D341Med (cell line): ENCODE data around the gene ALK.

Experiments
- DNase-seq: peaks from one replicate; pipeline ENCODE4 v3.0.0; 2012; ENCODE audit warnings: low spot score

The ALK gene

GRCh38 chr2:29610569-29610968 is 310.8 kb downstream of the ALK start:
- no peak for DNase-seq

GRCh38 chr2:29607038-29607420 is 314.4 kb downstream of the ALK start:
- DNase-seq = no peak

DNA sequence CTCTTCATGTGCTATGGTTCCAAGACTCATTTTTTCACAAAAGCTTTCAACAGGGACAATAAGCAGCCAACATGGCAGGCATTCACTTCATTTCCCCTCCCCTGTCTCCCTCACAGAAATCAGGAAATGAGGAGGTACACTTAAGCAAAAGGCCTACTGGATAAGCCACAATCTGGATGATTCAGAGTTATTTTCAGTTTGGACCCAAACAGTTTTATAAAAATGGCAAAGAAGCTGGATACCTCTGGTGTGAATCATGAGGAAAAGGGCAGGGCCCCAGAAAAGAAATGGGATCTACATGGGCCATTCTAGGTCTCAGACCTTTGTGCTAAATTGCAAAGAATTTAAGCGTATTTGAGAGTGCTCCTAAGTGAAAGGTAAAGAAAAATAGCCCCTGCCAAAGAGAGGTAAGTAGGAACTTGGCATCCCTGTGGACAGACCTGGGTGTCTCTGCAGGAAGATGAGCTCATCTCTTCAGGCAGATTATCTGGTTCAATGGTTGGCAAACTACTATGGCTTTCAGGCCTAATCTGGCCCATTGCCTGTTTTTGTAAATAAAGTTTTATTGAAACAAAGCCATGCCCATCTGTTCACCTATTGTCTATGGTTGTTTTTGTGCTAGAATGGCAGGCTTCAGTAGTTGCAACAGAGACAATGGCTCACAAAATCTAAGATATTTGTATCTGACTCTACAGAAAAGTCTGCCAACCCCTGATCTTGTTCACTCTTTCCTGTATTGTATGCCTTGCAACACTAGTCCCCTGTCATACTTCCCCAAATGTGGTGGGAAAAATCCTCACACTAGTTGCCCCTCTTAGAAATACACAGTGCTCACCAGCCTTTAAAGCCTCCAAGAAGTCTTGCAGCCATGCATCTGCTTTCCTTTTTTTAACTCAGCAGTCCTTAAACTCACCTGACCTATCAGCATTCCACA is 315.0 kb downstream of the ALK start:
- no peak for DNase-seq

DNA sequence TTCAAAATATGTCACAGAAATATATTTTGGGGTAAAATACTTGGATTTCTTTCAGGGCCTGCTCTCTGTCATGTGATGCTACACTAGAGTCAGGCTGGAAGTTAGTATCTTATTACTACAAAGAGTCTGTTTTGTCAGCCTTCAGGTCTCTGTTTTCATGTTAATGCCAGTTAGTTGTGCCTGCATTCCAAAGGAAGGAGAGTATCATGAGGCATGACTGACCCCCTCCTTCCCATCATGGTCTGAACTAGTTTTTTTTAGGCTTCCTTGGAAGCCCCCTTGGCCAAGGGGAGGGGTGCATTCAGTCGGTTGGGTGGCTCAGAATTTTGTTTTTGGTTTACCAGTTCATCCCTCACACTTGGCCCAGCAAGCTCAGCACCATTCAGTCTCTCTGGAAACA is 318.0 kb downstream of the ALK start:
- no peak for DNase-seq

DNA sequence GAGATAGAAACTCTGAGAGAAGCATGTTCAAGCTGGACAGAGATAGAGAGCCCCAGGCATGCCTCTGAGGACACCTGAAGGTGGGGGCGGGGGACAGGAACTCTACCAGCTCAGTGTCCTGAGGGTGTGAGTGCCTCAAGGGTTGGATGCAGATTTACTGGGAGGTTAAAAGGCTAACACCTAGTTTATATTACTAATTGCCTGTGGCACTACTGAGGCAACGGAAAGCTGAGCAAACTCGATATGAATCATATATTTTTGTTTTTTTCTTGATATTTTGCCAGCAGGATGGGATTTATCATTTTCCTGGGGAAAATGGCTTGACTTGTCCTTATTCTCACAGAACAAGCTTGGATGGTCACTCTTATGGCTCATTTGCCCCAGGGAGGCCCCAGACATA is 319.5 kb downstream of the ALK start:
- DNase-seq = no peak

- DNase-seq = no peak
These were observed 320.1 kb downstream of the ALK start for GRCh38 chr2:29601321-29601720.

DNA sequence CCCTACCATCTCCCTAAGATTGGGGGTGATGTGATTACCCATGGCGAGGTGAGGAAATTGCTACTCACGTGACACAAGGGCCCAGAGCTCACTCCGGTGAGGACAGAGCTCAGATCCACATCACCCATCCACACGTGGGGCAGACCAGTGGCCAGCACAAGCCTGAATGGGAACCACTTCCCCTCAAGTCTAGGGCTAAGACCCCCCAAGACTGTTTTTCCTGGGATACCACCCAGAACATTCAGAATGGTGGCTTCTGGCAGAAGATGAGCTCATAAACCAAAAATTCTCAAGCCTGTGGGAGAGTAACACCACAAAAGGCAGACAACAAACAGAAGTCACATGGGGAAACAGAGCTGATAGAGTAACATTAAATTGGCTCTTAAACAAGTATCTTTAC is 321.4 kb downstream of the ALK start:
- no peak for DNase-seq

DNA sequence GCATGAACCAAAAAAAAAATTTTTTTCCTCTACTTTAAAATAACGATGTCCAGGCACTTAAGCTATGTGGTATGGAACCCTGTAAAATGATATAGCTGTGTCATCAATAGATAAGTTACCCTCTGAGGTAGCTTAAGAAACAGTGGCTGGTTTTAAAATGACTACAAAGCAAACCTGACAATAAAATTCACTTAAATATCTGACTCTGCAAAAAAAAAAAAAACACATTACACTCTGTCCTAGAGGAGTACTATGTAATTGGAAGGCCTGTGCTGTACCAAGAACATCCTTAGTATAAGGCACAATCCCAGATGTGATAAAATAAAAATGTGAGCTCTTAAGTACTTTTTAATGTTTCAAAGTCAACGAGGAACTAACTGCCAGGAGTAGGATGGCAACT is 322.4 kb downstream of the ALK start:
- DNase-seq = no peak

- no peak for DNase-seq
These were observed 324.4 kb downstream of the ALK start for GRCh38 chr2:29597035-29597434.

DNA sequence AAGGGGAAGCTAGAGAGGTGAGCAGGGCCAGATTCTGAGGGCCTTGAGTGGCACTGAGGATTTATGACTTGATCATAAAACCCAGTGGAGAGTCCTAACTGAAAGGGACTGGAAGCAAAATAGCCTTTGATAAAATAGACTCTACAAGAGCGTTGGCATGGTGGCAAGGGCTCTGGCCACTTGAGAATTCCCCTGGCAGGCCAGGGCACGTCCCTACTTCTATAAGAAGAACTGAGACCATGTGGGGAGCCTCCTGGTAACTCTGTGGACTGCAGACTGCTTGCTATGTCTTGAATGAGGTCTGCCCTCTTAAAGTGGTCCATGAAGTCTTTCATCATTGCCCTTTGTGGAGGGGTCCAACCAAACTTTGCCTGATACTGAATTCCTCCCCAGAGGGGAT is 324.8 kb downstream of the ALK start:
- no peak for DNase-seq

GRCh38 chr2:29591600-29591999 is 329.8 kb downstream of the ALK start:
- DNase-seq = no peak

DNA sequence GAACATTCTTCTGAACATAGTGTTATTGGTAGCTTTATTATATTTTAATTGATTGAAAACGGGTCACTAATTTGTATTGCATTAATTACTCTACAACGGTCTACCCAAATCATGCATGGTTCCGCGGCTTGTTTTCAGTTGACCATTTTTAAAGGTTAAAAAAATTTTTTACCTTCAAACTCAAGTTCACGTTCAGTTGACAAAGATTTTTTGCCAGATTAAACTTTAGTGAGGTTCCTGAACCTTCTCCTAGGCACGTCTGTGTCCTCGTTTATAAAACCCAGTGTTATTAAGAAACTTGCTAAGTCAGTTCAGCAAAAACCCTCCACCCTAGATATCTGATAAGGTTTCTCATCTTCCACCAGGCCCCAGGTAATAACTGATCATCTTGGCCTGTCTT is 331.2 kb downstream of the ALK start:
- no peak for DNase-seq

DNA sequence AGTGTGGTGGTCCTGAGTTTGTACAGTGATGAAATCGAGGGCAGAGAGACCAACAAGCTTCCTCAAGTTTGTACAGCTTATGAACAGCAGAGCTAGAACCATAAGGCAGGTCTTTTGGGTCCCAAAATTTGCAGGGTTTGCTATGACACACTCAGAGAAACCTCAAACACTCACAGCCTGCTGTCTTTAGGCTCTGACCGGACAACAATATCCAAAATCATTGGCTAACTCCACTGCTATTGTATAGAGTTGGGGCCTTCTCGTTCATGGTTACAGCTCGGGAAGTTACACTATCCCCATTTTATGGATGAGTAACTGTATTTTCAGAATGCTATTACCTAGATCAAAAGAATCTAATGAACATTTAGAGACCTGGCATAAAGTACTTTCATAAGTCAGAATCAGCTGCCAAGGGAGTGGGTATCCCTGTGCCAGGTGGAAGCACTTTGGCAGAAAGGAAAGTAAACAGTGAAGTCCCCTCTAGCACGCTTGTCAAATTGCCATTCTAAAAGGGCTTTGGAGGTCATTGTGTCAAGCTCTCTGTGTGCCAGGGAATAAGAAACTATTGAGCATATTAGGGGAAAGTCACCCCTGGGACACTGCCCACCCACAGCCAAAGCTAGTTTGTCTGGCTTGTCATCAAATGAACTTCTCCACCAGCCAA is 331.8 kb downstream of the ALK start:
- DNase-seq = no peak

DNA sequence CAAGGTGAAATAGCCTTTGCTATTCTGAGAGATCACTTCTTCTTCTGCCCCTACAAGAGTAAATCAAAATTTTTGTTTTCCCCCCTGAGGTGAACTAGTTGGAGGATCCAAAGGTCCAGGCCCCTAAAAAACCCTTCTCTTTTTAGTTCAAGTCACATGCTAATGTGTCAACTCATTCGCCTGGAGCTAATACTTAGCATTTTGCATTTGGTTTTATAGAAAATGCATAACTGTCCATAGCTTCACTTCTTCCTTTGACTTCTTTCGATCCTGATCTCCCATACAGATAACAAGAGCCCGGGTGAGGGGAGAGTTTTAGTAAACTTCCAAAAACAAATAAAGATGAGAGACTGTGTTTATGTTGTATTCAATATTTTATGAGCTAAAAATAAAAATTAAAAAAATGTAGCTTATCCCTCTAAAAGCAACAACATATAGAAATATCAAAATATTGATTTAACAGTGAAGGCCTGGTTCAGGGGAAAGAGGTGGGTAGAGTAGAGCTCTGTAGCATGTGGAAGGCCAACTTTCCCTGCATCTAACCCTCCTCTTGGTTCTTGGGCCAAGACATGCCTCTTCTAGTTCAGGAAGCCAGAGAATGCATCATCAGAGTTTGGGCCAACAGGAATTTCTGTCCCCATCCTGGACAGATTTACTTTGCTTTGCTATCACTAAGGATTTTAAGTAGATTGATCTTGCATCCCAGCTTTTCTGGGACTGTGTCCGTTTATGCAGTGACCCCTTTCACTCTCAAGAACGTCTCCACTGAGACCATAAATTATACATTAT is 333.8 kb downstream of the ALK start:
- DNase-seq = no peak

DNA sequence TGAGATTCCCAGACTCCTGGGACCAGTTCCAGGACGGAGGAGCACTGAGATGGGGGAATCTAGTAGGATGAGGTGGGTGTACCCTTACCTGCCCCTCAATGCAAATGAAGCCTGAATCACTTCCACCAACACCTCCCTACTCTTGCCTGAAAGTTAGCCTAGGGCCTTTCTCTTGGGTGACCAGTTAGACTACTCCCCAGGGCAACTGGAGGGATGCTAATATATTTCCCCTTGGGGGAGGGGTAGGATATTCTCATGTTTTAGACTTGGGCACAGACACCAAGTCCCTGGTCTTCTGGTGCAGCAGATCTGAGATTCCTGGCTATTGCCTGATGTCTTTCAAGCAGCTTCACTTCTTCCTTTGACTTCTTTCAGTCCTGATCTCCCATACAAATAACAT is 334.5 kb downstream of the ALK start:
- DNase-seq = no peak

- DNase-seq = no peak
These were observed 337.7 kb downstream of the ALK start for GRCh38 chr2:29583548-29584156.

GRCh38 chr2:29583104-29583503 is 338.3 kb downstream of the ALK start:
- DNase-seq = no peak

DNA sequence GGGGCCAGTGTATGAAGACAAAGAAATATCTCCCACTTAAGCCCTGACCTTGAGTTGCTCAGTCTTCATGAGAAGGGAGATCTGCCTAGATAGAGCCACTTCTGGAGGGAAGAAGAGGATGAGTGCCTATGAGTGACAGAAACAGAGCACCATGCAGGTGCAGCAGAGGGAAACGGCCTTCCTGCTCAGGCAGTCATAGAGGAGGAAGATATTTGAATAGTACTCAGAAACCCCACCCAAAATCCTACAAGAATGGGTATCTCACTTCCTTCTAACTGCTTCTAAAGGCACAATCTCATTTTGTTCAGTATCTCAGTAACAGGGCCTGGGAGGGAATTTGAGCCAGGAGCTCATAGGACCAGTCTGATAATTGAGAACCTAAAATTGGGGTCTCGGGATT is 339.3 kb downstream of the ALK start:
- no peak for DNase-seq

DNA sequence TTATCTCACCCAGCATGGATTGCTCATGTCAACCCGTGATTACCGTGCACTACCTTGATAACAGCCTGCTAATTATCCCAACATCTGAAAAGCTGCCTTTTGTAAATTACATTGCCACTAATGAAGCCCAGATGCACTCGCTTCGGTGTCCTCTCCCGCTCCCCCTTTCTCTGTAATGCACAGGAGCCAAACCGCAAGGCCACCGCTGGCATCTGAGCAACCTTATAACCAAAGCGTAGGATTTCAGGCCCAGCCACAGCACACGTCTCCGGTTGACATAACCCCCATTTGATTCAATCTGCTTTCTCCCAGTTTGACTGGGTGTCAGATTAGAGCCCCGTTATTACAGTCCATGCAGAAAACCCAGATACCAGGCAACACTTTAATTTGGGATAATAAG is 341.2 kb downstream of the ALK start:
- DNase-seq = no peak

DNA sequence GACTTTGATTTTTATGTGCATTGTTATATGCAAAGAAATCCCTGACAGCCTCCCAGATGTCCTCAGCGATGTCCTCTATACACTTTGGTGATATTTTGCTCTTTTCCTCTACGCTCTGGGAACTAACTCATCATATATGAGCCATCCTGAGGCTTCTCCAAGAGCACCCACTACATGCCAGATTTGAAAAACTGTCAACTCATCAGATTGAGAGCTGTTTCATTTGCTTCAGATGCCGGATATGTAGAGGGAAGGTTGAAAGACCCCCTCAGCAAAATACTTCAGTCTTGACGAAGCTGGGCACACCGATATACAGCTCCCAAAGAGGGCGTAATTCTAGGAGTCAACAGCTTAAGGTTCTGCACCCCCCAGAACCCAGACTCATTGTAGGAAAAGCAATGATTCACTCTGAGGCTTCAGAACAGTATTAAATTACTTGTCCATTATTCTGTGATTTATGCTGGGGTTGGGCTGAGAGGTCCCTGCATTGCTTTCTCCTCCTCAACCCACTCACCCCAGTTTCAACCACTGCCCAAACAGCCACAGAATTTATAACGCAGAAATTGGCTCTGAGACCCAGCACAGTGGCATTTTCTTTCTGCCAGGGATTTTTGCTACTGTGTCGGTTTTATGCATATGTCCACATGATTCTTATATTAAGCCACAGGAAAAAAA is 341.8 kb downstream of the ALK start:
- no peak for DNase-seq

GRCh38 chr2:29578084-29578598 is 343.2 kb downstream of the ALK start:
- no peak for DNase-seq

GRCh38 chr2:29576231-29576630 is 345.2 kb downstream of the ALK start:
- no peak for DNase-seq
